Measurements from ENCODE around the gene TMOD2. TPM values are rescaled to one million over a fixed set of nuclear protein-coding genes. Genes with fewer than 3 reads are reported as not detected.

The TMOD2 gene
- polyA plus RNA-seq, 3 donors: 5.8 to 12.7 (median 6.2) TPM

DNA sequence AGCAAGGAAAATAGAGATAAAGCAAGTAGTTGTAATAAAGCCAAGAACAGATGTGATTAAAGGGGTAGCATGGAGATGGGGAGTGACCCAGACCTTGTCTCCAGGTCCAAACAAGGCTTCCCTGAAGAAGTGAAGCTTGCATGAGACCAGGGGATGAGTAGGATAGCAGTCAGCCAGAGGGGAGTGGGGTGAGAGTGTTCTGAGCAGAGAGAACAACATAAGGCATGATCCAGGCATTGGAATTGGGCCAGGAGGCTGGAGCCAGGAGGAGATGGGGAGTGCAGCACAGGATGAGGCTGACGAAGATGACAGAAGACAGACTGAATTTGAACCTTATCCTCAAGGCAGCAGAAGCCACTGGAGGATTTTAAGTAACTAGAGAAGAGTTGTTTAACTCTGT, 7.2 kb downstream of the TMOD2 start:
- no peak overlapping the region for H3K4me3 Mint-ChIP-seq
- H3K4me1 Mint-ChIP-seq: peaks cover 67% of the 10 kb centered on the region

DNA sequence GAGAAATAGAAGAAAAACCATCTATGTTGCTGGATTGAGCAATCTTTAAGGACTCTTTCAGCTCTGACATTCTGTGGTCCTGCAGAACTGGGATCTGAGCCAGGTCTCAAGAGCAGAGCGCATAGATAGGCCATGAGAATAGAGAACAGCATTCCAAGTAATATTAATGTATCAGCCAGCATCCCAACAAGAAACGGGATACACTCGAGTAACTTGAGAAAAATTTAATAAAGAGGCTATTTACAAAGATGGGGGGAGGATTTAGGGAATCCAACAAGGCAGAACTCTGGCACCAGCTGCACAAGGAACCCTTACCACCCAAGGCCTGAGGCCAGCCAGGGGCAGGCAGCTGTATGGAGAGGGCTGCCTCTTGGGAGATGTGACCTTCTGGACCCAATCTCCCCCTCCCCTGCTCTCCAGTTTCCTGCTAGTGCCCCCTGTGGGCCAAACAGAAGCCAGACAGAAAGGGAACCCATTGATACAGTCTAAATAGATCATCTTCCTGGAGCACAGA, 8.2 kb downstream of the TMOD2 start:
- no peak overlapping the region for H2AFZ ChIP-seq (ENCODE audit: insufficient read depth, low read depth, low read length, poor library complexity, severe bottlenecking)
- Mint-ChIP-seq H3K27me3 (ENCODE audit: low read depth in 3 of 3) (peaks cover 0 to 4% (median 0%) of the 10 kb centered on the region in 3 donors), H3K4me3 (no peak overlapping the region), H3K27ac (peak overlapping the region in 3 of 7 donors; percentile 7 to 25 (median 10)), H3K4me1 (peaks cover 59% of the 10 kb centered on the region), H3K9me3 (peaks cover 0 to 2% (median 0%) of the 10 kb centered on the region in 7 donors), H3K36me3 (peaks cover 10 to 11% of the 10 kb centered on the region in 2 donors)
- intact Hi-C loops (cut with micrococcal nuclease): loop anchor here in 1 of 2 donors (10.0 kb wide), 1 partner anchor 45 kb away; no protein-coding TSS in a partner anchor
- peaks cover 62% of the 10 kb centered on the region for H3K79me2 ChIP-seq (ENCODE audit: insufficient read depth, low read length)
- H3K9me3 ChIP-seq (replicated peaks in 1 of 2; ENCODE audit: control insufficient read depth in 1 of 2, insufficient read depth in 1 of 2, low read length in 2 of 2): peaks cover 0 to 3% of the 10 kb centered on the region in 2 donors
- no peaks in the 10 kb centered on the region for H3K36me3 ChIP-seq (replicated peaks in 1 of 2; ENCODE audit: control insufficient read depth in 1 of 2, insufficient read depth in 2 of 2, low read length in 2 of 2)
- no peak overlapping the region for H3K4me2 ChIP-seq (replicated peaks; ENCODE audit: extremely low read depth, low read length, poor library complexity, severe bottlenecking)
- peaks cover 84% of the 10 kb centered on the region for H4K20me1 ChIP-seq (ENCODE audit: insufficient read depth, low read length)
- peaks cover 54 to 55% of the 10 kb centered on the region in 2 donors for H3K4me1 ChIP-seq (ENCODE audit: control insufficient read depth in 1 of 2, insufficient read depth in 2 of 2, low read length in 2 of 2)
- no peak overlapping the region for H3K4me3 ChIP-seq (replicated peaks in 1 of 3; ENCODE audit: low read depth in 2 of 3, low read length in 3 of 3)
- TF ChIP-seq, protein P1, sequence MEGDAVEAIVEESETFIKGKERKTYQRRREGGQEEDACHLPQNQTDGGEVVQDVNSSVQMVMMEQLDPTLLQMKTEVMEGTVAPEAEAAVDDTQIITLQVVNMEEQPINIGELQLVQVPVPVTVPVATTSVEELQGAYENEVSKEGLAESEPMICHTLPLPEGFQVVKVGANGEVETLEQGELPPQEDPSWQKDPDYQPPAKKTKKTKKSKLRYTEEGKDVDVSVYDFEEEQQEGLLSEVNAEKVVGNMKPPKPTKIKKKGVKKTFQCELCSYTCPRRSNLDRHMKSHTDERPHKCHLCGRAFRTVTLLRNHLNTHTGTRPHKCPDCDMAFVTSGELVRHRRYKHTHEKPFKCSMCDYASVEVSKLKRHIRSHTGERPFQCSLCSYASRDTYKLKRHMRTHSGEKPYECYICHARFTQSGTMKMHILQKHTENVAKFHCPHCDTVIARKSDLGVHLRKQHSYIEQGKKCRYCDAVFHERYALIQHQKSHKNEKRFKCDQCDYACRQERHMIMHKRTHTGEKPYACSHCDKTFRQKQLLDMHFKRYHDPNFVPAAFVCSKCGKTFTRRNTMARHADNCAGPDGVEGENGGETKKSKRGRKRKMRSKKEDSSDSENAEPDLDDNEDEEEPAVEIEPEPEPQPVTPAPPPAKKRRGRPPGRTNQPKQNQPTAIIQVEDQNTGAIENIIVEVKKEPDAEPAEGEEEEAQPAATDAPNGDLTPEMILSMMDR (IDR thresholded peaks at IDR 0.05): peak; percentile 25
- H3K27me3 ChIP-seq (ENCODE audit: control insufficient read depth in 2 of 2, insufficient read depth in 2 of 2, low read length in 2 of 2): no peaks in the 10 kb centered on the region
- no peak overlapping the region for H3K27ac ChIP-seq (ENCODE audit: low read depth in 1 of 2, low read length in 2 of 2)
- DNase-seq: no peak
- H3K9ac ChIP-seq (ENCODE audit: insufficient read depth, low read length, poor library complexity, severe bottlenecking): no peak overlapping the region
- no CpG with 5 or more reads among the region's 3 CpGs for WGBS (ENCODE audit: insufficient coverage)

More for the DNA sequence above, 7.2 kb downstream of the TMOD2 start:
- Mint-ChIP-seq H3K36me3 (peaks cover 8 to 10% of the 10 kb centered on the region in 2 donors), H3K27me3 (ENCODE audit: low read depth in 3 of 3) (peaks cover 0 to 4% (median 0%) of the 10 kb centered on the region in 3 donors), H3K27ac (no peak overlapping the region), H3K9me3 (peaks cover 0 to 4% (median 0%) of the 10 kb centered on the region in 7 donors)
- H3K27ac ChIP-seq (ENCODE audit: low read depth in 1 of 2, low read length in 2 of 2): no peak overlapping the region
- no peak overlapping the region for H2AFZ ChIP-seq (ENCODE audit: insufficient read depth, low read depth, low read length, poor library complexity, severe bottlenecking)
- H4K20me1 ChIP-seq (ENCODE audit: insufficient read depth, low read length): peaks cover 81% of the 10 kb centered on the region
- DNase-seq: no peak
- peaks cover 64% of the 10 kb centered on the region in 2 donors for H3K4me1 ChIP-seq (ENCODE audit: control insufficient read depth in 1 of 2, insufficient read depth in 2 of 2, low read length in 2 of 2)
- peaks cover 0 to 3% of the 10 kb centered on the region in 2 donors for H3K9me3 ChIP-seq (replicated peaks in 1 of 2; ENCODE audit: control insufficient read depth in 1 of 2, insufficient read depth in 1 of 2, low read length in 2 of 2)
- peaks cover 68% of the 10 kb centered on the region for H3K79me2 ChIP-seq (ENCODE audit: insufficient read depth, low read length)
- TF ChIP-seq, protein P1 (IDR thresholded peaks at IDR 0.05): no peak
- no peaks in the 10 kb centered on the region for H3K36me3 ChIP-seq (replicated peaks in 1 of 2; ENCODE audit: control insufficient read depth in 1 of 2, insufficient read depth in 2 of 2, low read length in 2 of 2)
- no peak overlapping the region for H3K4me3 ChIP-seq (replicated peaks in 1 of 3; ENCODE audit: low read depth in 2 of 3, low read length in 3 of 3)
- H3K9ac ChIP-seq (ENCODE audit: insufficient read depth, low read length, poor library complexity, severe bottlenecking): no peak overlapping the region
- H3K4me2 ChIP-seq (replicated peaks; ENCODE audit: extremely low read depth, low read length, poor library complexity, severe bottlenecking): no peak overlapping the region
- H3K27me3 ChIP-seq (ENCODE audit: control insufficient read depth in 2 of 2, insufficient read depth in 2 of 2, low read length in 2 of 2): no peaks in the 10 kb centered on the region
- 89% methylated on average over 1 of the region's 1 CpG for WGBS (ENCODE audit: insufficient coverage)
- intact Hi-C loops (cut with micrococcal nuclease): no loop called here

Data from CD14-positive monocyte (primary cell).